NOMO-1 (cell line): ENCODE data around the gene BLVRA.
"Not testable (repeated sequence)": the region's sequence is repeated elsewhere in the genome, so short reads cannot be mapped to it uniquely, and the experiment has no call there.

Source experiments
- DNase-seq, 2 experiments: peaks; one replicate each; lab custom pipeline; 2025; ENCODE audit not compliant: unreplicated experiment in 2 of 2; lab: John Stamatoyannopoulos, UW

The BLVRA gene

DNA sequence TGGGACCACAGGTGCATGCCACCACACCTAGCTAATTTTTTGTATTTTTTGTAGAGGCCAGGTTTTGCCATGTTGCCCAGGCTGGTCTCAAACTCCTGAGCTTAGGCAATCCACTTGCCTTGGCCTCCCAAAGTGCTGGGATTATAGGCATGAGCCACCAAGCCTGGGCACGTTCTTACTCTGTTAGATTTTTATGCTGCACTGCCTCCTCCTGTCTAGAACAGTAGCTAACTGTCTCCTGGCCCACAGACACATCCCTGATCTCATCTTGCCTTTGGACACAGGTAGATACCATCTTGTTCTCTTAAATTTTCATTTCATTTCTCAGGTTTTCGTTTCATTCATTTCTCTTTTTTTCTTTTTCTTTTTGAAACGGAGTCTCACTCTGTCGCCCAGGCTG lies 41.1 kb downstream of the BLVRA start:
- no peak for DNase-seq

DNA sequence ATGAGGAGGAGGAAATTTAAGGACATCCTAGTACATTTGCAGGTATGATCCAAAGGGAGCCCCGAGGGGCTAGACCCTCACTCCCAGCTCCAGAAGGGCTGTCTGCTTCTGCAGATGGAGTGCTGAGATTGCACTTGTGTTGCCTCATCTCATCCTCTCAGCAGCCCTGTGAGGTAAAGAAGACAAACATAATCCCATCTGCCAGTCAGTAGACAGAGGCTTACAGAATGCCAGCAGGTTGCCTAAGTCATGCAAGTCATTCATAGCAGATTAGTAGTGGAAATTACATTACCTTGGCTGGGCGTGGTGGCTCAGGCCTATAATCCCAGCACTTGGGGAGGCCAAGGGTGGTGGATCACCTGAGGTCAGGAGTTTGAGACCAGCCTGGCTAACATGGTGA lies 45.4 kb downstream of the BLVRA start:
- no peak for DNase-seq

DNA sequence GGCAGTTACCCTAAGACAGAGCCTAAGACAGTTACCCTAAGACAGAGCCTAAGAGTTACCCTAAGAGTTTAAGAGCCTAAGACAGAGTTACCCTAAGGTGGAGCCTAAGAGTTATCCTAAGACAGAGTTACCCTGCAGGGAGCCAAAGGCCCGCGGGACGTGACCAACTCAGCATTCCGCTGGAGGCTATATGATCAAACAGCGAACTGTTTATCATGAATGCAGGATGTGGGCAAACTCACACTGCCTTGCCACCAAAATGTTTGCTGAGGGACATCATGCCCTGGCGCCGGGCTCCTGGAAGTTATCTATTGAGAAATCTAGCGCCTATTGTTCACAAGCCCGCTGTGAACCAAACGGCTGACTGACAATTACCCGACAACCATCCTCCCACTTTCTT lies 49.9 kb downstream of the BLVRA start:
- DNase-seq = no peak

- DNase-seq = not testable (repeated sequence)
These were observed 51.9 kb downstream of the BLVRA start for GRCh38 chr7:43810195-43810941.

DNA sequence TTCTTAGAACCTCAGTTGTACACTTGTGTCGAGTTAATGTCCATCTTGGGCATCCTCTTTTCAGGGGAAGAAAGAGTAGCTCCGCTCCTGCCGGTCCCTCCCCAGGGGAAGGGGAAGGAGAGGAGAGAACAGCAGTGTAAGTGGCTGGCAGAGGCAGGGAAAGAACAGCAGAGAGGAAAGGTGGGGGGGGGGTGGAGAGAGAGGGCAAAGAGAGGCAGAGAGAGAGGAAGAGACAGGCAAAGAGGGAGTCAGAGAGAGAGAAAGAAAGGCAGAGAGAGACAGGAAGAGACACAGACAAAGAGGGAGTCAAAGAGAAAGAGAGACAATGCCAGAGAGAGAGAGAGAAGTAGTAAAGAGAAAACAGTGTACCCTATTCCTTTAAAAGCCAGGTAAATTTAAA lies 56.9 kb downstream of the BLVRA start:
- DNase-seq = no peak

DNA sequence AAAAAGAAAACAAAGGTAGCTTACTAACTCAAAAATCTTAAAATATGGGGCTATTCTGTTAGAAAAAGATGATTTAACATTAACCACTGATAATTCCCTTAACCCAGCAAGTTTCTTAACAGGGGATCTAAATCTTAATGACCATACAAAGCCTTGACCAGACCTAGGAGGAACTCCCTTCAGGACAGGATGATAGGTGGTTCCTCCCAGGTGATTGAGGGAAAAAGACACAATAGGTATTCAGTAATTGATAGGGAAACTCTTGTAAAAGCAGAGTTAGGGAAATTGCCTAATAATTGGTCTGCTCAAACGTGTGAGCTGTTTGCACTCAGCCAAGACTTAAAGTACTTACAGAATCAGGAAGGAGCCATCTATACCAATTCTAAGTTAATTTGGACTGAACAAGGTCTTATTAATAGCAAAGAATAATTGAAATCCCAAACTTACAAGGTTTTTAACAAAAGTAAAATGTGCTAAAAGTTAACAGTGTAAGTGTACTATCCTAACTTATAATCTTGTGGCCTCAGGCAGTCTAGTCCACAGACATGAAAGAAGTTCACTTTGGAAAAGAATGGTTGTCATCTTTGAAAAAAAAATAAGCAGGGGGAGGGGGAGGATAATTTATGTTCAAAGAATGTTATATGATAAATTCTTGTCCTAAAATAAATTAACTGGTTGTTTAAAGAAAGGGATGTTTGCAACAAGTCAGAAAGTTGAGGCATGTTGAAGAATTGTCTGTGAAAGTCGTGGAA lies 57.7 kb downstream of the BLVRA start:
- DNase-seq = not testable (repeated sequence)

DNA sequence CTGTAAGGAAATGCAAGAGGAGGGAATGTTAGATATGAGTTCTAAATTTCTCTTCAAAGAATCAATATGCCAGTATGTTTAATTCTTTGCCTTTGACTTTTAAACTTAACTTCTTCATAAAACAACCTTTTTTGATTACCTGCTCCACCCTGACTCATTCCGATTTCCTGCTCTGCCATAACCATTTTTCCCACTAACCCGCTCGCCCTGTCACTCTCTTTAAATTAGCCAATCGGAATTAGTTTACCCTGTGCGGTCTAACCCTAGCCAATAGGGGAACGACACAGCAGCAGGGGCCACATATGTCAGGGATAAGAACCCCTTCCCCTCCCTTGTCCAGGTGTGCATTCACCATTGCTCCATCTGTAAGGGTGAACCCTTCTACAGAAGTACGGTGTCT lies 64.9 kb downstream of the BLVRA start:
- DNase-seq = not testable (repeated sequence)

DNA sequence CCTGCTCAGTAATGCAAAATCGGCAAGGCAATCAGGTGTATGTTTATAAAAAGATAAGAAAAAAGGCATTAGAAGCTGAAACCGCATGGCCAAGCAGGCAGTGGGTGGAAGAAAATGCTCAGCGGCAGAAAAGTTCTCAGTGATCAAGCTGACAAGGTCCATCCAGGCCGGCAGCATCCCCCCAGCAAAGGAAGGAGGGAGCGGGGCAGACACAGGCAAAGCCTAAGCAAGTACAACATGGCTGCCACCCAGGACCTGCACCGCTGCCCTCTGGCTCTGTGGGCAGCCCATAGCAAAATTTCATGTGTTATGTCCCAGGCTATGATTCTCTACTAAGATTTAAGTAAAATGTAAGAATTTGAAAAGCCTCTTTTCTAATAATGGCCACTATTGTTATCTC lies 65.5 kb downstream of the BLVRA start:
- no peak for DNase-seq

DNA sequence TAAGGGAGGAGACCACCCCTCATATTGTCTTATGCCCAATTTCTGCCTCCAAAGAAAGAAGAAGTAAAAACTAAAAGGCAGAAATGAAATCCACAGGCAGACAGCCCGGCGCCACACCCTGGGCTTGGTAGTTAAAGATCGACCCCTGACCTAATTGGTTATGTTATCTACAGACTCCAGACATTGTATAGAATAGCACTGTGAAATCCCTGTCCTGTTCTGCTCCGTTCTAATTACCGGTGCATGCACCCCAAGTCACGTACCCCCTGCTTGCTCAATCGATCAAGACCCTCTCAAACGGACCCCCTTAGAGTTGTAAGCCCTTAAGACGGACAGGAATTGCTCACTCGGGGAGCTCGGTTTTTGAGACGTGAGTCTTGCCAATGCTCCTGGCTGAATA lies 66.0 kb downstream of the BLVRA start:
- DNase-seq = not testable (repeated sequence)

- DNase-seq = no peak
These were observed 66.5 kb downstream of the BLVRA start for GRCh38 chr7:43824963-43825362.

GRCh38 chr7:43825391-43825808 lies 66.9 kb downstream of the BLVRA start:
- DNase-seq = no peak

DNA sequence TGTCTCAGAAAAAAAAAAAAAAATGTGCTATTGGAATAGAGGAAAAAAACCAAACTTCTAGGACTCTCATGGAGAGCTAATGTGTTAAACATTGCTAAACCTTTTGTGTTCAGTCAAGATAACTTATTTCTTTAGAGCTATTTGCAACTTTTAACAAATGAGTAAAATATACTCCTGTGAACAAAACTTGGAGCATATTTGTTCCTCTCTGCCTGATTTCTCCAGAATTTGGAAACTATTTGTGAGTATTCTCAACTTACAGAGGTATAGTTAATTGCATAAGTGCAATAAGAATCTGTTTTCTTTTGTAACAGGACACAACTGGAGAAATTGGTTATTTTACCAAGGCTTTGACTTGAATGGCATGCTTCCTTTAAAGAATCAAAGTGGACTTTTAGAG lies 72.4 kb downstream of the BLVRA start:
- not testable (repeated sequence) for DNase-seq

- peak in 1 of 2 experiments; percentile 59 for DNase-seq
These were observed 76.2 kb downstream of the BLVRA start for GRCh38 chr7:43834463-43835251.

- no peak for DNase-seq
These were observed 79.8 kb downstream of the BLVRA start for GRCh38 chr7:43838201-43838658.

GRCh38 chr7:43843296-43843695 lies 84.8 kb downstream of the BLVRA start:
- no peak for DNase-seq

DNA sequence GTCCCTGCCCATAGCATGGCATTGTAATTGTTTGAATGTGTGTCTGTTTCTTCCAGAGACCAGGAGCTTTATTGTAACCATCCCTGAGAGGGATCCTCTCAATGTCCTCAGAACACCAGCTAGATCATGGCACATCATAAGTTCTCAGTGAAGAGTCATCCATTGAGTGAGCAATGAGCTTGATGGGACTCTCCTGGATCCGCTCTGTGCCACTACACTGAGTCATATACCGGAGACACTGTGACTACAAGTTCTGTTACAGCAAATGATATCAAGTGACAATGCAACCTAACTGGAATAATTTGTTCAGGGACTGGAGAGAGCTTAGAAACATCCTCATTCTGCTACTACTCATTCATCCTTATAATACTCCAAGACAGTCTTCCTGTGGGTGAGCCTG lies 85.8 kb downstream of the BLVRA start:
- DNase-seq = no peak

- no peak for DNase-seq
These were observed 86.2 kb downstream of the BLVRA start for GRCh38 chr7:43844662-43845061.

- DNase-seq = peak; percentile 5 to 32
These were observed 89.0 kb downstream of the BLVRA start for GRCh38 chr7:43847496-43847895.

DNA sequence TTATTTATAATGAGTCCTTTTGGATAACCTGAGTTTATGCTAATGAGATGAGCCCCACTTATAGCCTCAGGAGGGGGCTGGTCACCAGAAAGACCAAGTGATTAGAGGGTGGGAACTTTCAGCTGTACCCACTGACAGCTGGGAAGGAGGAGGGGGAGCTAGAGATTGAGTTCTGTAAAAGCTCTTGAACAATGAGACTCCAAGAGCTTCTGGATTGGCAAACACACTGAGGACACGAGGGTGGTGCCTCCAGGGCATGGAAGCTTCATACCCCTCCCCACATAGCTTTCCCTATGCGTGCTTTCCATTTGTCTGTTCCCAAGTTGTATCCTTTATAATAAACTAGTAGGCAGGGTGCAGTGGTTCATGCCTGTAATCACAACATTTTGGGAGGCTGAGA lies 90.6 kb downstream of the BLVRA start:
- DNase-seq = no peak

- DNase-seq = peak; percentile 66 to 86
These were observed 92.1 kb downstream of the BLVRA start for GRCh38 chr7:43850348-43851116.

GRCh38 chr7:43851805-43852204 lies 93.3 kb downstream of the BLVRA start:
- no peak for DNase-seq
